Osteocyte (in vitro differentiated cells): ENCODE results near the gene GDPD5. TPM values are rescaled to one million over a fixed set of nuclear protein-coding genes. Genes with fewer than 3 reads are reported as not detected.

ENCODE experiments used
- DNase-seq: peaks from one replicate; pipeline ENCODE4 v3.0.0; 2021; ENCODE audit warnings: mixed read lengths; ENCODE audit not compliant: unreplicated experiment; ENCODE audit errors: extremely low spot score
- H3K27ac Mint-ChIP-seq: one replicate; pipeline ENCODE4 v1.8.0; 2021; ENCODE audit warnings: mild to moderate bottlenecking, mixed read lengths; ENCODE audit not compliant: unreplicated experiment
- H3K27me3 Mint-ChIP-seq: one replicate; pipeline ENCODE4 v1.8.0; 2021; ENCODE audit warnings: mixed read lengths; ENCODE audit not compliant: unreplicated experiment
- H3K36me3 Mint-ChIP-seq: one replicate; pipeline ENCODE4 v1.8.0; 2021; ENCODE audit warnings: mixed read lengths; ENCODE audit not compliant: unreplicated experiment
- H3K4me1 Mint-ChIP-seq: one replicate; pipeline ENCODE4 v1.8.0; 2021; ENCODE audit warnings: mixed read lengths; ENCODE audit not compliant: unreplicated experiment
- H3K4me3 Mint-ChIP-seq: one replicate; pipeline ENCODE4 v1.8.0; 2021; ENCODE audit warnings: mild to moderate bottlenecking, moderate library complexity, mixed read lengths; ENCODE audit not compliant: unreplicated experiment
- H3K9me3 Mint-ChIP-seq: one replicate; pipeline ENCODE4 v1.8.0; 2021; ENCODE audit warnings: mixed read lengths; ENCODE audit not compliant: unreplicated experiment
- total RNA-seq: library from RNA; stranded (reverse); gene quantifications from 2 replicates; pipeline ENCODE4 v1.2.1, GENCODE V29; 2021
- TF ChIP-seq, protein P1 (sequence below): fragments of 200-600 bp; sonication (generic); IDR thresholded peaks from 2 replicates; pipeline ENCODE4 v1.5.0; 2021; ENCODE audit warnings: antibody characterized with exemption, mild to moderate bottlenecking, moderate library complexity

The GDPD5 gene
- total RNA-seq, 1 donor from 2014 or later: 3.1 TPM

DNA sequence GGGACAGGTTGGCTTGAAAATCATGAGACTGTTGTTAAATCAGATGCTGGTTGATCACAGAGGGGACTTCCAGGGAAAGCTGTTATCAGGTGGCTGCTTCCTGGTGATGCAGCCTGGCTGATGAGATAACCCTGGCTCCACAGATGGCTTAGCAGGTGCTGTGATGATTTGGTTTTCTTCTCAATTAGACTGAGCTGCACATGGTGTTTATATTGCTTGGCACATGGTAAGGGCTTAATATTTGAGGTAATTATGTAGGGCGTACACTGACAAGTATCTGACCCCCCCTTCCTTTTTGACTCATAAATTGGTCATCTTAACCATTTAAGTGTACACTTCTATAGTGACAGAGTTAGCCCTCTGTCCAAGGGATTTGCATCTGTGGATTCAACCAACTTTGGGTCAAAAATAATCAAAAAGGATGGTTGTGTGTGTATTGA lies 119.4 kb downstream of the GDPD5 start:
- DNase-seq: no peak
- peaks cover 24% of the 10 kb centered on the region for H3K4me1 Mint-ChIP-seq
- no peaks in the 10 kb centered on the region for H3K27me3 Mint-ChIP-seq
- H3K9me3 Mint-ChIP-seq: no peaks in the 10 kb centered on the region
- H3K4me3 Mint-ChIP-seq: no peak overlapping the region
- TF ChIP-seq, protein P1, sequence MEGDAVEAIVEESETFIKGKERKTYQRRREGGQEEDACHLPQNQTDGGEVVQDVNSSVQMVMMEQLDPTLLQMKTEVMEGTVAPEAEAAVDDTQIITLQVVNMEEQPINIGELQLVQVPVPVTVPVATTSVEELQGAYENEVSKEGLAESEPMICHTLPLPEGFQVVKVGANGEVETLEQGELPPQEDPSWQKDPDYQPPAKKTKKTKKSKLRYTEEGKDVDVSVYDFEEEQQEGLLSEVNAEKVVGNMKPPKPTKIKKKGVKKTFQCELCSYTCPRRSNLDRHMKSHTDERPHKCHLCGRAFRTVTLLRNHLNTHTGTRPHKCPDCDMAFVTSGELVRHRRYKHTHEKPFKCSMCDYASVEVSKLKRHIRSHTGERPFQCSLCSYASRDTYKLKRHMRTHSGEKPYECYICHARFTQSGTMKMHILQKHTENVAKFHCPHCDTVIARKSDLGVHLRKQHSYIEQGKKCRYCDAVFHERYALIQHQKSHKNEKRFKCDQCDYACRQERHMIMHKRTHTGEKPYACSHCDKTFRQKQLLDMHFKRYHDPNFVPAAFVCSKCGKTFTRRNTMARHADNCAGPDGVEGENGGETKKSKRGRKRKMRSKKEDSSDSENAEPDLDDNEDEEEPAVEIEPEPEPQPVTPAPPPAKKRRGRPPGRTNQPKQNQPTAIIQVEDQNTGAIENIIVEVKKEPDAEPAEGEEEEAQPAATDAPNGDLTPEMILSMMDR: no peak
- H3K36me3 Mint-ChIP-seq: peaks cover 47% of the 10 kb centered on the region
- no peak overlapping the region for H3K27ac Mint-ChIP-seq

GRCh38 chr11:75403983-75404658 lies 121.6 kb downstream of the GDPD5 start:
- H3K9me3 Mint-ChIP-seq: no peaks in the 10 kb centered on the region
- no peaks in the 10 kb centered on the region for H3K27me3 Mint-ChIP-seq
- TF ChIP-seq, protein P1: no peak
- H3K4me3 Mint-ChIP-seq: no peak overlapping the region
- DNase-seq: no peak
- no peak overlapping the region for H3K27ac Mint-ChIP-seq
- peaks cover 35% of the 10 kb centered on the region for H3K4me1 Mint-ChIP-seq
- H3K36me3 Mint-ChIP-seq: peaks cover 52% of the 10 kb centered on the region

- DNase-seq: no peak
- Mint-ChIP-seq H3K9me3 (no peaks in the 10 kb centered on the region), H3K4me1 (peaks cover 36% of the 10 kb centered on the region), H3K27ac (no peak overlapping the region), H3K36me3 (peaks cover 52% of the 10 kb centered on the region), H3K27me3 (no peaks in the 10 kb centered on the region), H3K4me3 (no peak overlapping the region)
- TF ChIP-seq, protein P1: no peak
Observed at GRCh38 chr11:75403037-75403436, 122.7 kb downstream of the GDPD5 start.

GRCh38 chr11:75402002-75402773 lies 123.6 kb downstream of the GDPD5 start:
- Mint-ChIP-seq H3K27ac (peak overlapping the region; percentile 34), H3K27me3 (no peaks in the 10 kb centered on the region), H3K4me1 (peaks cover 33% of the 10 kb centered on the region), H3K36me3 (peaks cover 48% of the 10 kb centered on the region), H3K4me3 (peak overlapping the region; percentile 99), H3K9me3 (no peaks in the 10 kb centered on the region)
- TF ChIP-seq, protein P1: no peak
- no peak for DNase-seq
